HCT116 (cell line): ENCODE measurements around the gene ADAMTS14. TPM values are rescaled to one million over a fixed set of nuclear protein-coding genes. Genes with fewer than 3 reads are reported as not detected.

Experiments used
- ATAC-seq: fragments of 200-7000 bp; cut with Tn5 transposase; 2 replicates; pipeline ENCODE4 v1.9.1; 2020; ENCODE audit warnings: mild to moderate bottlenecking, moderate library complexity
- BruUV-seq: library from RNA; stranded (reverse); fragments of 400-500 nt; replicated peaks from 2 replicates; lab custom pipeline; 2021; lab: Mats Ljungman, UMichigan
- CTCF ChIA-PET: fragments of 300-600 bp; sonication (Branson Sonifier 250); formaldehyde crosslinking; loops from one replicate; lab custom pipeline; 2021; ENCODE audit warnings: antibody characterized with exemption; lab: Charles Lee
- POLR2A ChIA-PET: fragments of 300-600, 350-600 bp; sonication (Branson Sonifier 250); formaldehyde crosslinking; loops from one replicate; lab custom pipeline; 2021; ENCODE audit warnings: antibody characterized with exemption; lab: Charles Lee
- RAD21 ChIA-PET, 2 experiments: fragments of 300-600 bp; sonication (Branson Sonifier 250); formaldehyde crosslinking; loops; one replicate each; lab custom pipeline; 2023; ENCODE audit warnings: low total read pairs in 2 of 2; ENCODE audit not compliant: uncharacterized antibody in 2 of 2, unreplicated experiment in 2 of 2, low non-redundant PET in 1 of 2; lab: Charles Lee
- DNase-seq: peaks from one replicate; pipeline ENCODE4 v3.0.0-alpha.2; 2010; ENCODE audit warnings: low read depth, low spot score
- H2AFZ ChIP-seq: fragments of 200-600 bp; shearing (Covaris generic), sonication (generic); 2 replicates; pipeline ENCODE4 v1.6.1; 2017; ENCODE audit warnings: low read depth, mixed run types, mixed read lengths, antibody characterized with exemption, low read length; ENCODE audit not compliant: poor library complexity, severe bottlenecking
- H3K27ac ChIP-seq: 2 replicates; pipeline ENCODE4 v1.5.1; 2012; ENCODE audit warnings: low read depth, low read length
- H3K27me3 ChIP-seq: fragments of 200-600 bp; sonication (generic); 2 replicates; pipeline ENCODE4 v1.6.1; 2016; ENCODE audit warnings: mixed run types, low read length, mixed read lengths; ENCODE audit not compliant: insufficient read depth
- H3K36me3 ChIP-seq, 2 experiments: fragments of 200-500 bp in 1 of 2; fragments of 200-600 bp in 1 of 2; sonication (Bioruptor generic) in 1 of 2; sonication (generic) in 1 of 2; 2 replicates each; pipeline versions ENCODE4 v1.5.1 to v1.6.1; 2014 to 2016; ENCODE audit warnings: low read length in 2 of 2, inconsistent platforms in 1 of 2, mixed read lengths in 1 of 2, mixed run types in 1 of 2; ENCODE audit not compliant: insufficient read depth in 2 of 2, control insufficient read depth in 1 of 2
- H3K4me1 ChIP-seq, 2 experiments: fragments of 200-600 bp in 1 of 2; sonication (generic) in 1 of 2; 2 replicates each; pipeline versions ENCODE4 v1.5.1 to v1.6.1; 2012 to 2017; ENCODE audit warnings: low read length in 2 of 2, inconsistent platforms in 1 of 2, mild to moderate bottlenecking in 1 of 2, mixed read lengths in 1 of 2, mixed run types in 1 of 2, moderate library complexity in 1 of 2; ENCODE audit not compliant: insufficient read depth in 2 of 2, control insufficient read depth in 1 of 2
- H3K4me2 ChIP-seq: fragments of 200-600 bp; sonication (generic); 2 replicates; pipeline ENCODE4 v1.6.1; 2017; ENCODE audit warnings: mixed run types, low read length, mixed read lengths
- H3K4me3 ChIP-seq, 2 experiments: fragments of 200-600 bp in 1 of 2; sonication (generic) in 1 of 2; replicated peaks in 1 of 2; 2 replicates each; pipeline ENCODE4 v1.5.1; 2011 to 2016; ENCODE audit warnings: low read length in 2 of 2, control low read depth in 1 of 2, low read depth in 1 of 2, mild to moderate bottlenecking in 1 of 2, mixed read lengths in 1 of 2, mixed run types in 1 of 2
- H3K79me2 ChIP-seq: fragments of 200-600 bp; sonication (generic); 2 replicates; pipeline ENCODE4 v1.6.1; 2017; ENCODE audit warnings: mild to moderate bottlenecking, mixed run types, low read length, moderate library complexity, mixed read lengths; ENCODE audit not compliant: insufficient read depth
- H3K9ac ChIP-seq: fragments of 200-600 bp; sonication (generic); 2 replicates; pipeline ENCODE4 v1.6.1; 2016; ENCODE audit warnings: low read length, mixed read lengths
- H3K9me2 ChIP-seq: fragments of 200-600 bp; sonication (generic), shearing (Covaris generic); 2 replicates; pipeline ENCODE4 v1.6.1; 2017; ENCODE audit warnings: mixed run types, mild to moderate bottlenecking, moderate library complexity; ENCODE audit not compliant: insufficient read depth
- H3K9me3 ChIP-seq, 2 experiments: fragments of 200-500 bp in 1 of 2; fragments of 200-600 bp in 1 of 2; sonication (Bioruptor generic) in 1 of 2; sonication (generic) in 1 of 2; 2 replicates each; pipeline ENCODE4 v1.6.1; 2014 to 2017; ENCODE audit warnings: low read length in 2 of 2, mixed read lengths in 2 of 2, inconsistent platforms in 1 of 2, low read depth in 1 of 2, mild to moderate bottlenecking in 1 of 2, mixed run types in 1 of 2, moderate library complexity in 1 of 2; ENCODE audit not compliant: control insufficient read depth in 1 of 2, insufficient read depth in 1 of 2
- H4K20me1 ChIP-seq: fragments of 200-600 bp; sonication (generic), shearing (Covaris generic); 2 replicates; pipeline ENCODE4 v1.6.1; 2017; ENCODE audit warnings: mixed run types, mild to moderate bottlenecking, moderate library complexity; ENCODE audit not compliant: insufficient read depth
- CBX3 ChIP-seq: IDR thresholded peaks from 2 replicates; pipeline ENCODE4 v1.6.1; 2012; ENCODE audit warnings: low read depth
- EGR1 ChIP-seq: IDR thresholded peaks from 2 replicates; pipeline ENCODE4 v1.6.1; 2012; ENCODE audit warnings: low read depth
- ELF1 ChIP-seq: IDR thresholded peaks from 2 replicates; pipeline ENCODE4 v1.6.1; 2012; ENCODE audit warnings: low read depth, borderline replicate concordance
- EZH2phosphoT487 ChIP-seq: fragments of 200-600 bp; IDR thresholded peaks from 2 replicates; pipeline ENCODE4 v1.6.1; 2018; ENCODE audit warnings: antibody characterized with exemption, borderline replicate concordance
- FOSL1 ChIP-seq: IDR thresholded peaks from 2 replicates; pipeline ENCODE4 v1.6.1; 2012; ENCODE audit warnings: low read depth
- POLR2A ChIP-seq: IDR thresholded peaks from 2 replicates; pipeline ENCODE4 v1.7.0; 2011; ENCODE audit warnings: borderline replicate concordance; ENCODE audit not compliant: insufficient read depth, insufficient read length; ENCODE audit errors: extremely low read depth
- POLR2AphosphoS5 ChIP-seq: IDR thresholded peaks from 2 replicates; pipeline ENCODE4 v1.6.1; 2011; ENCODE audit warnings: mild to moderate bottlenecking, low read depth, low read length, moderate library complexity
- RAD21 ChIP-seq: IDR thresholded peaks from 2 replicates; pipeline ENCODE4 v1.6.1; 2012; ENCODE audit warnings: low read depth, mild to moderate bottlenecking
- SP1 ChIP-seq: IDR thresholded peaks from 2 replicates; pipeline ENCODE4 v1.6.1; 2012; ENCODE audit warnings: low read depth
- TCF7L2 ChIP-seq: IDR thresholded peaks from 2 replicates; pipeline ENCODE4 v1.7.0; 2011; ENCODE audit warnings: borderline replicate concordance, inconsistent platforms; ENCODE audit not compliant: insufficient read depth, insufficient read length; ENCODE audit errors: extremely low read depth
- ZFX ChIP-seq: fragments of 450-650 bp; IDR thresholded peaks from 2 replicates; pipeline ENCODE4 v1.6.1; 2017
- intact Hi-C: fragments of 100-400 bp; cut with micrococcal nuclease; formaldehyde crosslinking; loops from 2 replicates; pipeline ENCODE4 v1.10.0; 2022
- total RNA-seq: library from RNA; stranded (reverse); gene quantifications from one replicate; pipeline ENCODE4 v1.2.1, GENCODE V29; 2021; ENCODE audit not compliant: unreplicated experiment
- TF ChIP-seq, protein P1 (sequence below), 3 experiments: fragments of 200-600 bp in 1 of 3; sonication (generic) in 1 of 3; IDR thresholded peaks in 2 of 3; conservative IDR thresholded peaks in 1 of 3; 2 replicates each; pipeline ENCODE4 v1.5.1; 2012 to 2017; ENCODE audit warnings: low read depth in 2 of 3, low read length in 2 of 3, antibody characterized with exemption in 1 of 3, borderline replicate concordance in 1 of 3, control low read depth in 1 of 3, mild to moderate bottlenecking in 1 of 3, mixed read lengths in 1 of 3, mixed run types in 1 of 3, moderate library complexity in 1 of 3; ENCODE audit not compliant: insufficient read depth in 1 of 3
- TF ChIP-seq, protein P2 (sequence below): IDR thresholded peaks from 2 replicates; pipeline ENCODE4 v1.6.1; 2012
- TF ChIP-seq, protein P3 (sequence below): IDR thresholded peaks from 2 replicates; pipeline ENCODE4 v1.6.1; 2012; ENCODE audit warnings: low read depth
- TF ChIP-seq, protein P4 (sequence below): IDR thresholded peaks from 2 replicates; pipeline ENCODE4 v1.6.1; 2012
- TF ChIP-seq, protein P5 (sequence below): IDR thresholded peaks from 2 replicates; pipeline ENCODE4 v1.6.1; 2011; ENCODE audit warnings: mild to moderate bottlenecking, low read length, moderate library complexity; ENCODE audit not compliant: insufficient replicate concordance; ENCODE audit errors: extremely low read depth

The ADAMTS14 gene
- total RNA-seq, 1 experiment from 2014 or later = 13.2 TPM

DNA sequence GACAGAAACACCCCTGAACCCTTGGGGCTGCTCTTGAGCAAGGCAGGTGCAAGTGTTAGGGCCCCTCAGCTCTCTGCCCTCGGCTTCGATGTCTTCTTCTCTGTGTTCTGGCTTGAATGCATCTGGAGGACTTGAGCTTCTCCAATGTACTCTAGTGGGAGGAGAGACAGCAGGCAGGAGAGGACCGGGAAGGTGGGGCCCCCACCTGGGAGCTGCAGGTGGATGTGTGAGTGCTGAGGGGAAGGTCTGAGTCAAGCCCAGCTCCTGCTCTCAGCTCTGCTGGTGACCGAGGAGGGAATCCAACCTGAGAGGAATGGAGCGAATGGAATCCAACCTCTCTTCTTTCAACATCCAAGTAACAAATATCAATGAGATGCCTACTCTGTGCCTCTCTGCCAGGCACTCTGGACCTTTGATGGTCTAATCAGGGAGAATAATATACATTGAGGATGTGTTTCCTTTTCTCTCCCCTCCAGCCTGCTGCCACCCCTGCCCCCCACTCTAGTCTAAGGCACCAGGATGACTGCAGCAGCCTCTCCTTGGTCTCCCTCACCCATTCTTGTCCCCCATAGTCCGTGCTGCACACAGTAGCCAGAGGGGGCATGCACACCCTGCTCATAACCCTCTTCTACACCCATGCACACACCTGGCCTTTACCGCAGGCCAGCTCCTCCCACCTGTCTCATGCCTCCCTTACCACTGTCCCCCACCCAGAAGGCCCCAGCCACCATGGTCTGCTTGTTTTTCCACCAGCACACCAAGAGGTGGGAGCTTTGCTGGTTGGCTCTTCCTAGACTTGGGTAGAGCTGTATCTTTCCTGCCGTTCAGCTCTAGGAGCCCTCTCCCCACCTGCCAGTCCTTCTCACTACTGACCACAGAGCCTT is 99.2 kb downstream of the ADAMTS14 start:
- intact Hi-C loops = no loop called here
- ChIA-PET CTCF (no interaction called here), POLR2A (no interaction called here), RAD21 (no interaction called here)
- no peak overlapping the region for H3K9ac ChIP-seq
- H3K36me3 ChIP-seq = no peaks in the 10 kb centered on the region
- H4K20me1 ChIP-seq = no peaks in the 10 kb centered on the region
- H3K9me3 ChIP-seq = no peaks in the 10 kb centered on the region
- no peaks in the 10 kb centered on the region for H3K79me2 ChIP-seq
- no peaks in the 10 kb centered on the region for H3K9me2 ChIP-seq
- H3K4me3 ChIP-seq = no peak overlapping the region
- peaks cover 0 to 10% of the 10 kb centered on the region in 2 experiments; a peak in 2 of 4 replicates for H3K4me1 ChIP-seq
- H3K27ac ChIP-seq = no peak overlapping the region
- TF ChIP-seq, protein P1, sequence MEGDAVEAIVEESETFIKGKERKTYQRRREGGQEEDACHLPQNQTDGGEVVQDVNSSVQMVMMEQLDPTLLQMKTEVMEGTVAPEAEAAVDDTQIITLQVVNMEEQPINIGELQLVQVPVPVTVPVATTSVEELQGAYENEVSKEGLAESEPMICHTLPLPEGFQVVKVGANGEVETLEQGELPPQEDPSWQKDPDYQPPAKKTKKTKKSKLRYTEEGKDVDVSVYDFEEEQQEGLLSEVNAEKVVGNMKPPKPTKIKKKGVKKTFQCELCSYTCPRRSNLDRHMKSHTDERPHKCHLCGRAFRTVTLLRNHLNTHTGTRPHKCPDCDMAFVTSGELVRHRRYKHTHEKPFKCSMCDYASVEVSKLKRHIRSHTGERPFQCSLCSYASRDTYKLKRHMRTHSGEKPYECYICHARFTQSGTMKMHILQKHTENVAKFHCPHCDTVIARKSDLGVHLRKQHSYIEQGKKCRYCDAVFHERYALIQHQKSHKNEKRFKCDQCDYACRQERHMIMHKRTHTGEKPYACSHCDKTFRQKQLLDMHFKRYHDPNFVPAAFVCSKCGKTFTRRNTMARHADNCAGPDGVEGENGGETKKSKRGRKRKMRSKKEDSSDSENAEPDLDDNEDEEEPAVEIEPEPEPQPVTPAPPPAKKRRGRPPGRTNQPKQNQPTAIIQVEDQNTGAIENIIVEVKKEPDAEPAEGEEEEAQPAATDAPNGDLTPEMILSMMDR (IDR thresholded peaks at IDR 0.05 in 2 of 3, conservative IDR thresholded peaks at IDR 0.05 in 1 of 3; ENCODE audit: borderline replicate concordance in 1 of 3, insufficient read depth in 1 of 3, low read depth in 2 of 3, low read length in 2 of 3) = no peak
- TF ChIP-seq SP1 (no peak), POLR2A (no peak), POLR2AphosphoS5 (no peak), ZFX (no peak), FOSL1 (no peak), TCF7L2 (no peak), ELF1 (no peak), CBX3 (no peak), RAD21 (no peak), EGR1 (no peak), EZH2phosphoT487 (no peak)
- TF ChIP-seq, protein P2, sequence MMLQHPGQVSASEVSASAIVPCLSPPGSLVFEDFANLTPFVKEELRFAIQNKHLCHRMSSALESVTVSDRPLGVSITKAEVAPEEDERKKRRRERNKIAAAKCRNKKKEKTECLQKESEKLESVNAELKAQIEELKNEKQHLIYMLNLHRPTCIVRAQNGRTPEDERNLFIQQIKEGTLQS = no peak
- TF ChIP-seq, protein P3, sequence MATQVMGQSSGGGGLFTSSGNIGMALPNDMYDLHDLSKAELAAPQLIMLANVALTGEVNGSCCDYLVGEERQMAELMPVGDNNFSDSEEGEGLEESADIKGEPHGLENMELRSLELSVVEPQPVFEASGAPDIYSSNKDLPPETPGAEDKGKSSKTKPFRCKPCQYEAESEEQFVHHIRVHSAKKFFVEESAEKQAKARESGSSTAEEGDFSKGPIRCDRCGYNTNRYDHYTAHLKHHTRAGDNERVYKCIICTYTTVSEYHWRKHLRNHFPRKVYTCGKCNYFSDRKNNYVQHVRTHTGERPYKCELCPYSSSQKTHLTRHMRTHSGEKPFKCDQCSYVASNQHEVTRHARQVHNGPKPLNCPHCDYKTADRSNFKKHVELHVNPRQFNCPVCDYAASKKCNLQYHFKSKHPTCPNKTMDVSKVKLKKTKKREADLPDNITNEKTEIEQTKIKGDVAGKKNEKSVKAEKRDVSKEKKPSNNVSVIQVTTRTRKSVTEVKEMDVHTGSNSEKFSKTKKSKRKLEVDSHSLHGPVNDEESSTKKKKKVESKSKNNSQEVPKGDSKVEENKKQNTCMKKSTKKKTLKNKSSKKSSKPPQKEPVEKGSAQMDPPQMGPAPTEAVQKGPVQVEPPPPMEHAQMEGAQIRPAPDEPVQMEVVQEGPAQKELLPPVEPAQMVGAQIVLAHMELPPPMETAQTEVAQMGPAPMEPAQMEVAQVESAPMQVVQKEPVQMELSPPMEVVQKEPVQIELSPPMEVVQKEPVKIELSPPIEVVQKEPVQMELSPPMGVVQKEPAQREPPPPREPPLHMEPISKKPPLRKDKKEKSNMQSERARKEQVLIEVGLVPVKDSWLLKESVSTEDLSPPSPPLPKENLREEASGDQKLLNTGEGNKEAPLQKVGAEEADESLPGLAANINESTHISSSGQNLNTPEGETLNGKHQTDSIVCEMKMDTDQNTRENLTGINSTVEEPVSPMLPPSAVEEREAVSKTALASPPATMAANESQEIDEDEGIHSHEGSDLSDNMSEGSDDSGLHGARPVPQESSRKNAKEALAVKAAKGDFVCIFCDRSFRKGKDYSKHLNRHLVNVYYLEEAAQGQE = no peak
- TF ChIP-seq, protein P4, sequence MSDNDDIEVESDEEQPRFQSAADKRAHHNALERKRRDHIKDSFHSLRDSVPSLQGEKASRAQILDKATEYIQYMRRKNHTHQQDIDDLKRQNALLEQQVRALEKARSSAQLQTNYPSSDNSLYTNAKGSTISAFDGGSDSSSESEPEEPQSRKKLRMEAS = no peak
- TF ChIP-seq, protein P5, sequence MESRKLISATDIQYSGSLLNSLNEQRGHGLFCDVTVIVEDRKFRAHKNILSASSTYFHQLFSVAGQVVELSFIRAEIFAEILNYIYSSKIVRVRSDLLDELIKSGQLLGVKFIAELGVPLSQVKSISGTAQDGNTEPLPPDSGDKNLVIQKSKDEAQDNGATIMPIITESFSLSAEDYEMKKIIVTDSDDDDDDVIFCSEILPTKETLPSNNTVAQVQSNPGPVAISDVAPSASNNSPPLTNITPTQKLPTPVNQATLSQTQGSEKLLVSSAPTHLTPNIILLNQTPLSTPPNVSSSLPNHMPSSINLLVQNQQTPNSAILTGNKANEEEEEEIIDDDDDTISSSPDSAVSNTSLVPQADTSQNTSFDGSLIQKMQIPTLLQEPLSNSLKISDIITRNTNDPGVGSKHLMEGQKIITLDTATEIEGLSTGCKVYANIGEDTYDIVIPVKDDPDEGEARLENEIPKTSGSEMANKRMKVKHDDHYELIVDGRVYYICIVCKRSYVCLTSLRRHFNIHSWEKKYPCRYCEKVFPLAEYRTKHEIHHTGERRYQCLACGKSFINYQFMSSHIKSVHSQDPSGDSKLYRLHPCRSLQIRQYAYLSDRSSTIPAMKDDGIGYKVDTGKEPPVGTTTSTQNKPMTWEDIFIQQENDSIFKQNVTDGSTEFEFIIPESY = no peak
- ATAC-seq = no peak
- H3K27me3 ChIP-seq = no peaks in the 10 kb centered on the region
- no peak overlapping the region for H2AFZ ChIP-seq
- H3K4me2 ChIP-seq = no peak overlapping the region
- BruUV-seq = no TSS peak
- no peak for DNase-seq
